RWPE2 (cell line): ENCODE results near the gene UBL3.

Source experiments
- ATAC-seq: fragments of 200-7000 bp; cut with Tn5 transposase; 3 replicates; pipeline ENCODE4 v1.9.1; 2021; ENCODE audit warnings: low read depth
- DNase-seq: peaks from one replicate; pipeline ENCODE4 v3.0.0-alpha.2; 2020; ENCODE audit warnings: low spot score
- H3K27ac ChIP-seq: fragments of 450-650 bp; 2 replicates; pipeline ENCODE4 v1.5.1; 2017; ENCODE audit warnings: mild to moderate bottlenecking; ENCODE audit not compliant: poor library complexity, severe bottlenecking
- H3K27me3 ChIP-seq: fragments of 250-450 bp; sonication (Bioruptor Pico); 2 replicates; pipeline ENCODE4 v1.5.1; 2021; ENCODE audit warnings: mild to moderate bottlenecking, moderate library complexity; ENCODE audit not compliant: insufficient read depth, poor library complexity, severe bottlenecking
- H3K36me3 ChIP-seq: fragments of 250-450 bp; sonication (Bioruptor Pico); 2 replicates; pipeline ENCODE4 v1.5.1; 2020; ENCODE audit warnings: low read depth, mild to moderate bottlenecking, moderate library complexity
- H3K4me1 ChIP-seq: fragments of 250-450 bp; sonication (Bioruptor Pico); 2 replicates; pipeline ENCODE4 v1.5.1; 2021; ENCODE audit warnings: mild to moderate bottlenecking, moderate library complexity; ENCODE audit not compliant: insufficient read depth, poor library complexity, severe bottlenecking
- H3K4me3 ChIP-seq: fragments of 250-450 bp; sonication (Bioruptor Pico); 2 replicates; pipeline ENCODE4 v1.5.1; 2021; ENCODE audit warnings: mild to moderate bottlenecking, moderate library complexity; ENCODE audit not compliant: severe bottlenecking
- H3K9me3 ChIP-seq: fragments of 250-450 bp; sonication (Bioruptor Pico); 2 replicates; pipeline ENCODE4 v1.5.1; 2021; ENCODE audit warnings: mild to moderate bottlenecking, moderate library complexity; ENCODE audit not compliant: severe bottlenecking
- CTCF ChIP-seq: fragments of 450-650 bp; IDR thresholded peaks from one replicate; pipeline ENCODE4 v1.5.1; 2017; ENCODE audit warnings: mild to moderate bottlenecking, moderate library complexity; ENCODE audit not compliant: poor library complexity, severe bottlenecking

Gene UBL3

GRCh38 chr13:29760544-29760943 is 89.9 kb downstream of the UBL3 start:
- DNase-seq = no peak
- Histone ChIP-seq H3K27ac (no peak overlapping the region), H3K4me1 (no peaks in the 10 kb centered on the region), H3K9me3 (peaks cover 3% of the 10 kb centered on the region), H3K27me3 (no peaks in the 10 kb centered on the region), H3K4me3 (no peak overlapping the region), H3K36me3 (no peaks in the 10 kb centered on the region)
- ATAC-seq = no peak
- no peak for TF ChIP-seq CTCF

GRCh38 chr13:29758531-29759114 is 91.8 kb downstream of the UBL3 start:
- no peak for TF ChIP-seq CTCF
- Histone ChIP-seq H3K36me3 (no peaks in the 10 kb centered on the region), H3K4me1 (no peaks in the 10 kb centered on the region), H3K4me3 (no peak overlapping the region), H3K9me3 (peaks cover 3% of the 10 kb centered on the region), H3K27me3 (no peaks in the 10 kb centered on the region), H3K27ac (no peak overlapping the region)
- DNase-seq (no peak), ATAC-seq (no peak)

GRCh38 chr13:29756506-29756905 is 93.9 kb downstream of the UBL3 start:
- DNase-seq (no peak), ATAC-seq (no peak)
- H3K9me3 ChIP-seq = peaks cover 3% of the 10 kb centered on the region
- TF ChIP-seq CTCF = no peak
- no peak overlapping the region for H3K27ac ChIP-seq
- H3K4me1 ChIP-seq = no peaks in the 10 kb centered on the region
- H3K36me3 ChIP-seq = no peaks in the 10 kb centered on the region
- H3K27me3 ChIP-seq = no peaks in the 10 kb centered on the region
- no peak overlapping the region for H3K4me3 ChIP-seq

- Histone ChIP-seq H3K27me3 (no peaks in the 10 kb centered on the region), H3K9me3 (no peaks in the 10 kb centered on the region), H3K36me3 (no peaks in the 10 kb centered on the region), H3K4me1 (no peaks in the 10 kb centered on the region), H3K4me3 (no peak overlapping the region), H3K27ac (no peak overlapping the region)
- ATAC-seq = no peak
- no peak for DNase-seq
- no peak for TF ChIP-seq CTCF
Measured at GRCh38 chr13:29754473-29754806, 96.0 kb downstream of the UBL3 start.

GRCh38 chr13:29753618-29754472 is 96.6 kb downstream of the UBL3 start:
- H3K27ac ChIP-seq = no peak overlapping the region
- H3K9me3 ChIP-seq = no peaks in the 10 kb centered on the region
- ATAC-seq (no peak), DNase-seq (no peak)
- H3K4me1 ChIP-seq = no peaks in the 10 kb centered on the region
- no peaks in the 10 kb centered on the region for H3K27me3 ChIP-seq
- TF ChIP-seq CTCF = no peak
- no peak overlapping the region for H3K4me3 ChIP-seq
- no peaks in the 10 kb centered on the region for H3K36me3 ChIP-seq
